GM19452 (cell line): ENCODE data around the gene ABHD2.
"Not testable (repeated sequence)": the region's sequence is repeated elsewhere in the genome, so short reads cannot be mapped to it uniquely, and the experiment has no call there.

ENCODE experiments used
- ATAC-seq: cut with Tn5 transposase; IDR thresholded peaks from one replicate; pipeline ENCODE4 v1.9.1; 2021; ENCODE audit not compliant: unreplicated experiment

Gene ABHD2

GRCh38 chr15:89087830-89088604 is at the start of gene ABHD2:
Gene ABHD2 (plus strand): TSS chr15:89088456. CDS start chr15:89116328, 27,872 bp downstream.
- peak; percentile 93 for ATAC-seq

GRCh38 chr15:89039142-89039541 is 49.1 kb upstream of the ABHD2 start:
- ATAC-seq: no peak

- no peak for ATAC-seq
These were observed 46.7 kb upstream of the ABHD2 start for GRCh38 chr15:89041507-89041906.

GRCh38 chr15:89042387-89042786 is 45.9 kb upstream of the ABHD2 start:
- no peak for ATAC-seq

- no peak for ATAC-seq
These were observed 44.9 kb upstream of the ABHD2 start for GRCh38 chr15:89043031-89044002.

- ATAC-seq: not testable (repeated sequence)
These were observed 39.1 kb upstream of the ABHD2 start for GRCh38 chr15:89049016-89049666.

GRCh38 chr15:89051875-89052274 is 36.4 kb upstream of the ABHD2 start:
- no peak for ATAC-seq

GRCh38 chr15:89052474-89052873 is 35.8 kb upstream of the ABHD2 start:
- no peak for ATAC-seq

GRCh38 chr15:89054873-89055272 is 33.4 kb upstream of the ABHD2 start:
- no peak for ATAC-seq

- ATAC-seq: peak; percentile 87
These were observed 30.6 kb upstream of the ABHD2 start for GRCh38 chr15:89057506-89058133.

GRCh38 chr15:89058376-89058775 is 29.9 kb upstream of the ABHD2 start:
- no peak for ATAC-seq

GRCh38 chr15:89058876-89059405 is 29.3 kb upstream of the ABHD2 start:
- no peak for ATAC-seq

GRCh38 chr15:89066280-89066679 is 22.0 kb upstream of the ABHD2 start:
- ATAC-seq: no peak

- peak; percentile 43 for ATAC-seq
These were observed 20.5 kb upstream of the ABHD2 start for GRCh38 chr15:89067751-89068150.

GRCh38 chr15:89068325-89068784 is 19.9 kb upstream of the ABHD2 start:
- ATAC-seq: peak; percentile 96

GRCh38 chr15:89070197-89071124 is 17.8 kb upstream of the ABHD2 start:
- ATAC-seq: no peak

- no peak for ATAC-seq
These were observed 16.8 kb upstream of the ABHD2 start for GRCh38 chr15:89071471-89071870.

- ATAC-seq: no peak
These were observed 15.9 kb upstream of the ABHD2 start for GRCh38 chr15:89072277-89072869.

GRCh38 chr15:89074402-89075012 is 13.7 kb upstream of the ABHD2 start:
- no peak for ATAC-seq
